ENCODE results near the gene PLXNB1. TPM values are rescaled to one million over a fixed set of nuclear protein-coding genes. Genes with fewer than 3 reads are reported as not detected.

PLXNB1 gene
- total RNA-seq, 1 experiment from 2014 or later = 7.0 TPM

GRCh38 chr3:48417529-48418108, 12.3 kb downstream of the PLXNB1 start:
- H3K36me3 ChIP-seq = no peaks in the 10 kb centered on the region
- no peak for DNase-seq
- no peak overlapping the region for H3K4me3 ChIP-seq
- H3K27me3 ChIP-seq = no peaks in the 10 kb centered on the region
- H3K9me3 ChIP-seq = no peaks in the 10 kb centered on the region

- H3K36me3 ChIP-seq = no peaks in the 10 kb centered on the region
- H3K4me3 ChIP-seq = no peak overlapping the region
- no peaks in the 10 kb centered on the region for H3K27me3 ChIP-seq
- DNase-seq = no peak
- no peaks in the 10 kb centered on the region for H3K9me3 ChIP-seq
These were observed 13.3 kb downstream of the PLXNB1 start for GRCh38 chr3:48416546-48416945.

GRCh38 chr3:48416091-48416505, 13.8 kb downstream of the PLXNB1 start:
- DNase-seq = no peak
- H3K9me3 ChIP-seq = no peaks in the 10 kb centered on the region
- H3K27me3 ChIP-seq = no peaks in the 10 kb centered on the region
- no peak overlapping the region for H3K4me3 ChIP-seq
- no peaks in the 10 kb centered on the region for H3K36me3 ChIP-seq

DNA sequence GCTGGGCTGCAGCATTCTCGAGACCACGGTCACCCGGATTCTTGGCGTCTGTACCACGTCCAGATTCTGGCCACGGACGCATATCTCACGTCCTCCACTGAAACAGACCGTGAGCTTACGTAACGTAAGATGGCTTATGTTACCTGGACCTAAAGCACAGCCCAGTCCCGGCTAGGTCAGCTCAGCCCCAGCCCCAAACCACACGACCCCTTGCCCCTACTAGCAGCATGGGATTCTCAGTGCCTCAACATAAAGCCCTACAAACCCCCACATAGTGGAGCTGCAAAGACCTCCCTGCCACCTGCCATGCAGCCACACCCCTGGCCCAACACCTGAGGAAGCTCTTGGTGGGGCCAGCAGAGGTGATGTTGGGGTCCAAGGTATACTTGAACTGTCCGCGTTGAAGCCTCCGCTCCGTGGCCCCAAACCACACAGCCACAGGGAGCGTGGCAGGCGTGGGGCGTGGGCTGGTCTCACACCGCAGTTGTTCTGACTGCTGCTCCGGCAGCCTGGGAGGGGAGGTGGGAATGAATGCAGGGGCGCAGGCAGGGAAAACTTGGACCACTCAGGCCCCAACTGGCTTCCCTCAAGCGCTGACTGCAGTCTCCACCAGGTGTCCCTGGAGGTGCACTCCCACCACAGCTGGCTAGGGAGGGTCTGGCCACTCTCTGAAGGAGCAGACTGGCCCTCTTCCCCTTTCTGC, 14.5 kb downstream of the PLXNB1 start:
- Histone ChIP-seq H3K36me3 (no peaks in the 10 kb centered on the region), H3K9me3 (no peaks in the 10 kb centered on the region), H3K27me3 (no peaks in the 10 kb centered on the region), H3K4me3 (no peak overlapping the region)
- DNase-seq = no peak

DNA sequence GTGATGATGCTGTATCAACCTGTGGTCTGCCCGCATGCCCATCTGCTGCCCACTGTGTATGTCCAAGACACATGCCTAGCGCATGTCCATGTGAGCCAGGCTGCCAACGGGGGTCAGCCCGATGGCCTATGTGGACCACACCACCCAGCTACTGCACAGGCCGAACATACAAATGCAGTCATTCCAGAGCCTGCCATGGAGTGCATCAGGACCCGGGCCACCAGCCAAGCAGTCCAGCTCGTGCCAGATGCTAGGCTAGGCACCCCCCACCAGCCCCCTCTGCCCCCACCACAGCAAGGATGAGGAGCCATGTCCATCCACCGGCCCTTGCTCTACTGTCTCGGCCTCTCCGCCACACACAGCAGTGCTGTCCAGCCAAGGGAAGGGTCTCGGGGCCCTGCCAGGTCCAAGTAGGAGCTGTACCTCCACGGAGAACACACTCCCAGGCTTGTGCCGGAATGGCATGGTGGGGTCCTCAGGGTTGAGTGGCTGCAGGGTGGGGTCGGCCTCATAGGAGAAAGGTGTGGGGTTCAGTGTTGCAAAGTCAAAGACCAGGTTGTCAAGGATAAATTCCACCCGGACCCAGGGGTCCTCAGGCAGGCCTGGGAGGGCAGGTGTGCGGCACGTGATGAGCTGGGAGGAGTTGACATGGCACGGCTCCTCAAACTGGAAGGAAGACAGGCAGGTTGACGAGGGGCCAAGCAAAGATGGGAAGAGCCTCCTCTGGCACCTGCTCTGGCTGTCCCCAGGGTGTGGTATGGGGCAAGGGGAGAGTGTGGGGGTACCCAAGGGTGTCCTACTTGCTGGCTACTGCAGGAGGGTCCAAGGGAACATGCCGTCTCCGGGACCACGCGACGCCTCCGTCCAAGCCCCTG, 15.3 kb downstream of the PLXNB1 start:
- no peaks in the 10 kb centered on the region for H3K9me3 ChIP-seq
- H3K27me3 ChIP-seq = no peaks in the 10 kb centered on the region
- H3K36me3 ChIP-seq = no peaks in the 10 kb centered on the region
- no peak for DNase-seq
- no peak overlapping the region for H3K4me3 ChIP-seq

GRCh38 chr3:48413611-48414010, 16.3 kb downstream of the PLXNB1 start:
- H3K36me3 ChIP-seq = no peaks in the 10 kb centered on the region
- DNase-seq = no peak
- no peak overlapping the region for H3K4me3 ChIP-seq
- H3K9me3 ChIP-seq = no peaks in the 10 kb centered on the region
- H3K27me3 ChIP-seq = no peaks in the 10 kb centered on the region

- Histone ChIP-seq H3K4me3 (no peak overlapping the region), H3K36me3 (no peaks in the 10 kb centered on the region)
- DNase-seq = no peak
These were observed 16.8 kb downstream of the PLXNB1 start for GRCh38 chr3:48413086-48413485.

DNA sequence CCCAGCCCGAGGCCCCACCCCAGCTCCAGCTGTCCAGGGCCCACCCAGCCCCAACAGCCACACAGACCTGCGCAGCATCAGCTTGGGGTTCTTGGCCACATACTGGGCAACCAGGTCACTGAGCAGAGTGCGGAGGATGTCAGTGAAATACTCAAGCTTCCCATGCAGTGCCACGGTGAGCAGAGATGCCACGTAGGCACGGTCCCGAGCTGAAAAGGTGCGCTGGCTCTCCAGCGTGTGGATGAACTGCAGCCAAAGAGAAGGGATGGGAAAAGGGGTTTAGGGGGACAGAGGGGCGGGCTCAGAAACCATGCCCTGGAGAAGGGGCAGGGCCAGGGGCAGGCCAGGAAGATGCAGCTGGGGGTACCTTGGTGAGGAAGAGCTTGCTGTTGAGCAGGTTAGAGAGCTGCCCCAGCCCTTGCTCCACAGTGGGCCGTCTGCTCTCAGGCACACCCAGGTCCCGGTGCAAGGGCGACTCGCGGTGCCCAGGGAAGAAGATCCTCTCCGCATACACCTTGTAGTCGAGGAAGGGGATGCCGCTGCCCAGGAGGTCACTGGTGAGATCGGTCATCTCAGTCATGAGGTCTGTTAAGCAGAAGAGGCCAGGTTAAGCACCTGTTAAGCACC, 17.4 kb downstream of the PLXNB1 start:
- Histone ChIP-seq H3K36me3 (no peaks in the 10 kb centered on the region), H3K27me3 (no peaks in the 10 kb centered on the region), H3K9me3 (no peaks in the 10 kb centered on the region), H3K4me3 (no peak overlapping the region)
- no peak for DNase-seq

More at GRCh38 chr3:48413086-48413485, 16.8 kb downstream of the PLXNB1 start:
- Histone ChIP-seq H3K9me3 (no peaks in the 10 kb centered on the region), H3K27me3 (no peaks in the 10 kb centered on the region)

DNA sequence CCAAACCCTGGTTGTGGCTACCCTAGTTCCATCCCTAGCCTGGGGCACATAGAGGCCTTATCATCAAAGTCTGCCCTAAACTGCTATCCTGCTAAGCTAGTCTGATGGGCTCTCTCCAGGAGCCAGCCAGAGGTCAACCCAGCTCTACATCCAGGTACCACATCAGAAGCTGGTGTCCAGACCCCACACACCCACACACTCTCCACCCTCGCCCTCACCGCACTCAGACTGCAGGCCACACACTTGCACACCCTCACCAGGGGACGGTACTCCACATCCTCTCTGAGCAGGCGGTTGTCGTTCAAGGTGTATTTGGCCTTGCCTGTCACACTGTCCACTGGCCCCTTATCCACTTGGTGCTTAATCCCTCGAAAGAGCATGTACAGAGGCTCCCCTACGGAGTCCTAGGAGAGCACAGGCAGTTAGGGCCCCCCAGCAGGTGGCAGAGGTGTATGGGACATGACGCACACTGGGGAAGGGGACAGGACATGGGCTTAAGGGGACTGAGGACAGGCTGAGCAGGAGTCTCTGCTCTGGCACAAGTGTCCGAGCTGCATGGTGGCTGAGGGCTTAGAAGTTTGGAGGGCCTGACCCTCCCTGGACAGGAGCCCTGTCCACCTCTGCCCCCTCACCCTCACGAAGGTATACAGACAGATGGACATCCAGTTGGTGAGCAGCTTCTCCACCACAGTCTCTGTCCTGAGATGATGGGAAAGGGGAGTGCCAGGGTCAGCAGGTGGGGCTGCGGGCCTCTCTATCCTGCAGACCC, 18.1 kb downstream of the PLXNB1 start:
- H3K27me3 ChIP-seq = no peaks in the 10 kb centered on the region
- no peaks in the 10 kb centered on the region for H3K9me3 ChIP-seq
- no peak for DNase-seq
- H3K36me3 ChIP-seq = no peaks in the 10 kb centered on the region
- no peak overlapping the region for H3K4me3 ChIP-seq

DNA sequence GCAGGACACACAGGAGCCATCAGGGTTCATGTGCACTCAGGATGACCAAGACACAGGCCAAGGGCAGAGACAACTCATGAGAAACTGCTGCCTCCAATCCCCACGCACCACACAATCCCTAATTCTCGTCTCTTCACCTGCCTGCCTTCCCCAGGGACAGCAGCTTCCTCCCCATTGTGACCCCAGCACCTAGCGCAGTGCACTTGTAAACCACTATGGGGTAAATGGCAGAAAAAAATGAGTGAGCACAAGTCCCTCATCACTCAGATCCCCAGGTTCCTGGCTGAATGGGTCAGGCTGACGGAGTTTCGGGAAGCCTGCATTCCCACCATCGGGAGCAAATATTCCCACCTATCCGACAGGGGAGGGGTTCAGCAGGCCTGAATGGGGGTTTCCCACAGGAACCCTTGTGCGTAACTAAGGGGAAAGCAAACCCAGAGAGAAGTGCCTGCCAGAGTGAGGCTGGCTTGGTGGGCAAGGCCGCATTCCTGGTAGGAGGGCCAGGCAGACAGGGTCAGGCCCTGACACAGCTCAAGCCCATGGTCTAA, 18.8 kb downstream of the PLXNB1 start:
- H3K27me3 ChIP-seq = no peaks in the 10 kb centered on the region
- H3K9me3 ChIP-seq = no peaks in the 10 kb centered on the region
- no peak overlapping the region for H3K4me3 ChIP-seq
- H3K36me3 ChIP-seq = no peaks in the 10 kb centered on the region
- no peak for DNase-seq

GRCh38 chr3:48410205-48411040, 19.5 kb downstream of the PLXNB1 start:
- DNase-seq = no peak
- Histone ChIP-seq H3K9me3 (no peaks in the 10 kb centered on the region), H3K4me3 (no peak overlapping the region), H3K36me3 (no peaks in the 10 kb centered on the region), H3K27me3 (no peaks in the 10 kb centered on the region)

GRCh38 chr3:48409291-48410201, 20.3 kb downstream of the PLXNB1 start:
- H3K9me3 ChIP-seq = no peaks in the 10 kb centered on the region
- no peaks in the 10 kb centered on the region for H3K27me3 ChIP-seq
- DNase-seq = no peak
- no peaks in the 10 kb centered on the region for H3K36me3 ChIP-seq
- H3K4me3 ChIP-seq = no peak overlapping the region

- no peaks in the 10 kb centered on the region for H3K36me3 ChIP-seq
- H3K4me3 ChIP-seq = no peak overlapping the region
- H3K27me3 ChIP-seq = no peaks in the 10 kb centered on the region
- no peaks in the 10 kb centered on the region for H3K9me3 ChIP-seq
- no peak for DNase-seq
These were observed 21.0 kb downstream of the PLXNB1 start for GRCh38 chr3:48408823-48409281.

DNA sequence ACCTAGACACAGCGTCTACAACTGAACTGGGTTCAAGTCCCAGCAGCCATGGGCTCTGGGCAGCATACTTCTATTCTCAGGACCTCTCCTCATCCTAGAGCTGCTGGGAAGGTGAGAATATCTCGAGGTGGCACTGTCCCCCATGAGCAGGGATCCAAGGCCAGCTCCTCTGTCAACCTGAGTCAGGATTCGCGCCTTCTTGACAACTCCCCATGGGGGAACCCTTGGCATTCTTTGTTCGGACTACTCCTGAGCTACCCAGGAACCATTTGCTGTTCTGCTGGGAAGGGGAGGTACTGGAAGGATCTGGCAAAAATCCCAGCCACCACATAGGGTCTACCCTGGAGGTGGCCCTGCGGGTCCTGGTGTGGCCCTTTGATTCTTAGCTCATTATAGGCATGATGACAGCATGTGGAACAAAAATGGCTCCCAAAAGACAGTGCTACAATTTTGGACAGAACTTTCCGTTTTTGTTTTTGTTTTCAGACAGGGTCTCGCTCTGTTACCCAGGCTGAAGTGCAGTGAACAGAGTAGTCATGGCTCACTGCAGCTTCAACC, 22.3 kb downstream of the PLXNB1 start:
- Histone ChIP-seq H3K4me3 (no peak overlapping the region), H3K9me3 (no peaks in the 10 kb centered on the region), H3K27me3 (no peaks in the 10 kb centered on the region), H3K36me3 (no peaks in the 10 kb centered on the region)
- no peak for DNase-seq

Measured in MG63 (cell line).